ENCODE data around the gene ADAMTS12.

Gene ADAMTS12

GRCh38 chr5:33795496-33795895, 96.3 kb downstream of the ADAMTS12 start:
- DNase-seq, result no peak
- H3K4me1 ChIP-seq (ENCODE audit: control insufficient read depth, insufficient read depth, low read depth, low read length), result peaks cover 11% of the 10 kb centered on the region
- H3K4ac ChIP-seq (ENCODE audit: low read depth in 1 of 2, low read length in 2 of 2), result peak overlapping the region in 1 of 2 experiments; percentile 47
- no peak overlapping the region for H3K14ac ChIP-seq (ENCODE audit: low read length in 2 of 2)
- peak overlapping the region; percentile 70 for H4K8ac ChIP-seq (ENCODE audit: low read length)
- H2AFZ ChIP-seq (ENCODE audit: low read depth, low read length), result no peak overlapping the region
- H3K4me2 ChIP-seq (ENCODE audit: low read length, poor library complexity, severe bottlenecking), result no peak overlapping the region
- H2BK12ac ChIP-seq (ENCODE audit: low read length in 2 of 2), result peak overlapping the region; percentile 18 to 70
- H3K27ac ChIP-seq (ENCODE audit: low read length, poor library complexity, severe bottlenecking), result no peak overlapping the region
- no peak overlapping the region for H3K23ac ChIP-seq (ENCODE audit: low read length in 2 of 2)
- H3K4me3 ChIP-seq (ENCODE audit: insufficient read depth in 1 of 2, low read depth in 1 of 2, low read length in 2 of 2), result peak overlapping the region in 1 of 2 experiments; percentile 66
- no peak overlapping the region for H2BK5ac ChIP-seq (ENCODE audit: low read depth, low read length, poor library complexity, severe bottlenecking)
- peak overlapping the region; percentile 11 to 28 for H3K18ac ChIP-seq (ENCODE audit: low read depth in 1 of 2, low read length in 2 of 2)
- peaks cover 23% of the 10 kb centered on the region for H3K79me1 ChIP-seq (replicated peaks; ENCODE audit: low read length, poor library complexity, severe bottlenecking)
- peak overlapping the region; percentile 79 for H3K9ac ChIP-seq (ENCODE audit: low read length)
- 100% methylated on average over 4 of the region's 7 CpGs for WGBS
- no peak overlapping the region for H2BK120ac ChIP-seq (ENCODE audit: low read depth, low read length)
- H3K27me3 ChIP-seq (ENCODE audit: control insufficient read depth in 1 of 2, insufficient read depth in 1 of 2, low read length in 2 of 2), result no peaks in the 10 kb centered on the region
- peak overlapping the region; percentile 82 for H4K91ac ChIP-seq (ENCODE audit: low read length)
- peaks cover 3% of the 10 kb centered on the region in 2 experiments for H3K36me3 ChIP-seq (ENCODE audit: control insufficient read depth in 1 of 2, insufficient read depth in 2 of 2, low read depth in 1 of 2, low read length in 2 of 2)
- H2BK15ac ChIP-seq (ENCODE audit: low read depth, poor library complexity, severe bottlenecking), result no peak overlapping the region
- no peaks in the 10 kb centered on the region for H3K9me3 ChIP-seq (ENCODE audit: control insufficient read depth, low read length)
- peak overlapping the region; percentile 15 for H2AK5ac ChIP-seq (ENCODE audit: low read length, severe bottlenecking)

DNA sequence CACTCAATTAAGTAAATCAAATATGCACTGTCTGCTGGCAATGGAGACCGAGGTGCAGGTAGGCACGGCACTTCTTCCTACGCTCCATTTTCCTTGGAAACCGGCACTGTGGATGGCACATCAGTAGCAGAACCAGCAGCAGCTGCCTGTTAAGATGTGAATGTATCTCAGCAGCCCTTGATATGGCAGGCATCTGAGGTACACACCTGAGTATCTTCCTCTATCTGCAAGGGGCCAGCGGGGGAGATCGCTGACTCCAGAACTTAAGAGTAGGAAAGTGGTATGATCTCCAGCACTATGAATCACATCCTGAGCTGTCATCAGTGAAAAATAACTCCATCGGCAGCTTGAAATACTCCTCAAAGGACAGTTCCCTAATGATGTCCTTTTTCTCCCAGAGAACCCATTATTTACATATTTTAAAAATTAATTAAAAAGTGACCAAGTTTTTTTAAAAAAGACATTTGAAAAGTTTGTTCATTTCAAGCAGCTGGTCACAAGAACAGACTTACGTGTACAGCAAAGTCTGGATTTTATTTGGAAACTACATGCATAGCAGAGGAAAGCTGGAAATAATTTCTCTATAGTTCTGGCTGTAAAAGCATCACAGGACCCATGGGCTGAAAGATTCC, 97.1 kb downstream of the ADAMTS12 start:
- H3K4me3 ChIP-seq (ENCODE audit: insufficient read depth in 1 of 2, low read depth in 1 of 2, low read length in 2 of 2), result peak overlapping the region in 1 of 2 experiments; percentile 66
- H3K27me3 ChIP-seq (ENCODE audit: control insufficient read depth in 1 of 2, insufficient read depth in 1 of 2, low read length in 2 of 2), result no peaks in the 10 kb centered on the region
- H2BK120ac ChIP-seq (ENCODE audit: low read depth, low read length), result no peak overlapping the region
- H3K18ac ChIP-seq (ENCODE audit: low read depth in 1 of 2, low read length in 2 of 2), result peak overlapping the region; percentile 44 to 95
- no peaks in the 10 kb centered on the region for H3K9me3 ChIP-seq (ENCODE audit: control insufficient read depth, low read length)
- peak; percentile 71 for DNase-seq
- H2BK12ac ChIP-seq (ENCODE audit: low read length in 2 of 2), result peak overlapping the region; percentile 38 to 87
- WGBS, result 54% methylated on average over 7 of the region's 8 CpGs
- peak overlapping the region; percentile 79 for H3K9ac ChIP-seq (ENCODE audit: low read length)
- H3K23ac ChIP-seq (ENCODE audit: low read length in 2 of 2), result no peak overlapping the region
- no peak overlapping the region for H2BK15ac ChIP-seq (ENCODE audit: low read depth, poor library complexity, severe bottlenecking)
- H3K14ac ChIP-seq (ENCODE audit: low read length in 2 of 2), result no peak overlapping the region
- peak overlapping the region; percentile 21 for H3K27ac ChIP-seq (ENCODE audit: low read length, poor library complexity, severe bottlenecking)
- no peak overlapping the region for H2AFZ ChIP-seq (ENCODE audit: low read depth, low read length)
- H3K79me1 ChIP-seq (replicated peaks; ENCODE audit: low read length, poor library complexity, severe bottlenecking), result peaks cover 22% of the 10 kb centered on the region
- peaks cover 3% of the 10 kb centered on the region in 2 experiments for H3K36me3 ChIP-seq (ENCODE audit: control insufficient read depth in 1 of 2, insufficient read depth in 2 of 2, low read depth in 1 of 2, low read length in 2 of 2)
- H4K8ac ChIP-seq (ENCODE audit: low read length), result peak overlapping the region; percentile 94
- H2AK5ac ChIP-seq (ENCODE audit: low read length, severe bottlenecking), result no peak overlapping the region
- H3K4me1 ChIP-seq (ENCODE audit: control insufficient read depth, insufficient read depth, low read depth, low read length), result peaks cover 11% of the 10 kb centered on the region
- H3K4ac ChIP-seq (ENCODE audit: low read depth in 1 of 2, low read length in 2 of 2), result peak overlapping the region in 1 of 2 experiments; percentile 2
- no peak overlapping the region for H3K4me2 ChIP-seq (ENCODE audit: low read length, poor library complexity, severe bottlenecking)
- H2BK5ac ChIP-seq (ENCODE audit: low read depth, low read length, poor library complexity, severe bottlenecking), result no peak overlapping the region
- H4K91ac ChIP-seq (ENCODE audit: low read length), result peak overlapping the region; percentile 89

DNA sequence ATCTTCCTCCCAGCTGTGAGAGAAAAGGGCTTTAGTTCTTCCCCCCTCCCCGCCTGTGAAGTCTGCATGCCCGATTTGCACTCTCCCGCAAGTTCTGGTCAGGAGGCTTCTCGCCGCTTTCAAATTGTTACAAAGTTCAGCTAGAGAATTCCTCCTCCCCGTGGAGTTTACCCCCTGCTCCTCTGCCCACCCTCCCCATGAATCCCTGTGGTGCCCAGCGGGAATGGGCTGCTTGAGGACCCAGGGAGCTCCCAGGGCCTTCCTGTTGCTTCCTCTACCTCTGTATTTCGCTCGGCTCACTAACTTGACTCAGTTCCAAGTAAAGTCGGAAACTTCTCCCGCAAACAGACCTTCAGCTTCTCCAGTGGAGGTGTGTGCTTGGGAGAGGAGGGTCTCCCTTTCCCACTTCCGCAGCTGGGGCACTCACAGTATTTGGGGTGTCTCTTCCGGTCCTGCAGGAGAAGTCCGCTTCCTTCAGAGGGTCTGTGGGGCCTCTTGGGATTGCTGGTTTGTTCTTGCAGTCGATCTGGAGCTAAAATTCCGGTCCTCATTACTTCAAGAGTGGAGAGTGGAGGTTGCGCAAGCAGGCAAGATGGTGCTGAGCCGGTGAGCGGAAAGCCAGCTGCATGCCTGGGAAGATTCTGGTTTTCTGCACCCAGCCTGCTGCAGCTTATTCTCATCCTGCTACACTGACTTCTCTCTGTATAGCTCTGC, 97.8 kb downstream of the ADAMTS12 start:
- Histone ChIP-seq H2BK5ac (ENCODE audit: low read depth, low read length, poor library complexity, severe bottlenecking) (no peak overlapping the region), H3K79me1 (replicated peaks; ENCODE audit: low read length, poor library complexity, severe bottlenecking) (peaks cover 16% of the 10 kb centered on the region), H3K27me3 (ENCODE audit: control insufficient read depth in 1 of 2, insufficient read depth in 1 of 2, low read length in 2 of 2) (no peaks in the 10 kb centered on the region), H3K36me3 (ENCODE audit: control insufficient read depth in 1 of 2, insufficient read depth in 2 of 2, low read depth in 1 of 2, low read length in 2 of 2) (peaks cover 3% of the 10 kb centered on the region in 2 experiments), H2BK15ac (ENCODE audit: low read depth, poor library complexity, severe bottlenecking) (peak overlapping the region; percentile 85), H3K14ac (ENCODE audit: low read length in 2 of 2) (no peak overlapping the region), H3K9me3 (ENCODE audit: control insufficient read depth, low read length) (no peaks in the 10 kb centered on the region), H3K9ac (ENCODE audit: low read length) (peak overlapping the region; percentile 79), H3K4ac (ENCODE audit: low read depth in 1 of 2, low read length in 2 of 2) (peak overlapping the region; percentile 49 to 74), H2BK12ac (ENCODE audit: low read length in 2 of 2) (peak overlapping the region; percentile 87 to 89), H2AFZ (ENCODE audit: low read depth, low read length) (no peak overlapping the region), H3K18ac (ENCODE audit: low read depth in 1 of 2, low read length in 2 of 2) (peak overlapping the region; percentile 61 to 95), H4K91ac (ENCODE audit: low read length) (peak overlapping the region; percentile 89), H3K23ac (ENCODE audit: low read length in 2 of 2) (no peak overlapping the region), H3K27ac (ENCODE audit: low read length, poor library complexity, severe bottlenecking) (peak overlapping the region; percentile 21), H3K4me1 (ENCODE audit: control insufficient read depth, insufficient read depth, low read depth, low read length) (peaks cover 15% of the 10 kb centered on the region), H3K4me3 (ENCODE audit: insufficient read depth in 1 of 2, low read depth in 1 of 2, low read length in 2 of 2) (peak overlapping the region in 1 of 2 experiments; percentile 66), H4K8ac (ENCODE audit: low read length) (peak overlapping the region; percentile 94), H2AK5ac (ENCODE audit: low read length, severe bottlenecking) (no peak overlapping the region), H2BK120ac (ENCODE audit: low read depth, low read length) (peak overlapping the region; percentile 58), H3K4me2 (ENCODE audit: low read length, poor library complexity, severe bottlenecking) (peak overlapping the region; percentile 43)
- 82% methylated on average over 19 of the region's 19 CpGs for WGBS
- peak; percentile 37 for DNase-seq

GRCh38 chr5:33793276-33793675, 98.5 kb downstream of the ADAMTS12 start:
- Histone ChIP-seq H3K14ac (ENCODE audit: low read length in 2 of 2) (no peak overlapping the region), H3K9me3 (ENCODE audit: control insufficient read depth, low read length) (no peaks in the 10 kb centered on the region), H2BK5ac (ENCODE audit: low read depth, low read length, poor library complexity, severe bottlenecking) (no peak overlapping the region), H3K4me2 (ENCODE audit: low read length, poor library complexity, severe bottlenecking) (no peak overlapping the region), H3K79me1 (replicated peaks; ENCODE audit: low read length, poor library complexity, severe bottlenecking) (peaks cover 14% of the 10 kb centered on the region), H3K27ac (ENCODE audit: low read length, poor library complexity, severe bottlenecking) (peak overlapping the region; percentile 21), H4K91ac (ENCODE audit: low read length) (no peak overlapping the region), H3K23ac (ENCODE audit: low read length in 2 of 2) (no peak overlapping the region), H3K4ac (ENCODE audit: low read depth in 1 of 2, low read length in 2 of 2) (peak overlapping the region in 1 of 2 experiments; percentile 49), H2BK15ac (ENCODE audit: low read depth, poor library complexity, severe bottlenecking) (peak overlapping the region; percentile 85), H3K18ac (ENCODE audit: low read depth in 1 of 2, low read length in 2 of 2) (no peak overlapping the region), H3K4me1 (ENCODE audit: control insufficient read depth, insufficient read depth, low read depth, low read length) (peaks cover 14% of the 10 kb centered on the region), H4K8ac (ENCODE audit: low read length) (no peak overlapping the region), H3K4me3 (ENCODE audit: insufficient read depth in 1 of 2, low read depth in 1 of 2, low read length in 2 of 2) (peak overlapping the region in 1 of 2 experiments; percentile 66), H3K36me3 (ENCODE audit: control insufficient read depth in 1 of 2, insufficient read depth in 2 of 2, low read depth in 1 of 2, low read length in 2 of 2) (peaks cover 3% of the 10 kb centered on the region in 2 experiments), H2AFZ (ENCODE audit: low read depth, low read length) (no peak overlapping the region), H2BK12ac (ENCODE audit: low read length in 2 of 2) (no peak overlapping the region), H2BK120ac (ENCODE audit: low read depth, low read length) (no peak overlapping the region), H3K27me3 (ENCODE audit: control insufficient read depth in 1 of 2, insufficient read depth in 1 of 2, low read length in 2 of 2) (no peaks in the 10 kb centered on the region), H2AK5ac (ENCODE audit: low read length, severe bottlenecking) (no peak overlapping the region), H3K9ac (ENCODE audit: low read length) (peak overlapping the region; percentile 79)
- DNase-seq, result no peak
- WGBS, result no CpG with 5 or more reads among the region's 1 CpG

Data from mesenchymal stem cell (in vitro differentiated cells and primary cell).